Stimulated activated effector memory CD8-positive, alpha-beta T cell treated with anti-CD3 and anti-CD28 coated beads, Interleukin-12 subunit alpha, Interleukin-12 subunit beta, amount 100 ng/mL, for 72 hours (primary cell): ENCODE data around the gene TMEM232.
"Not testable (repeated sequence)": the region's sequence is repeated elsewhere in the genome, so short reads cannot be mapped to it uniquely, and the experiment has no call there.

Experiments
- ATAC-seq: fragments of 150-1000 bp; cut with Tn5 transposase; 2 replicates; pipeline ENCODE4 v1.10.0; 2021
- DNase-seq, 2 donors: peaks; one replicate each; pipeline ENCODE4 v3.0.0; 2021 to 2022; ENCODE audit warnings: low spot score in 2 of 2
- H3K27ac Mint-ChIP-seq: one replicate; pipeline ENCODE4 v1.8.0; 2022; ENCODE audit warnings: mild to moderate bottlenecking, mixed read lengths
- H3K36me3 Mint-ChIP-seq: one replicate; pipeline ENCODE4 v1.8.0; 2022; ENCODE audit warnings: mild to moderate bottlenecking, mixed read lengths
- H3K4me1 Mint-ChIP-seq: one replicate; pipeline ENCODE4 v1.8.0; 2022; ENCODE audit warnings: mixed read lengths
- H3K4me3 Mint-ChIP-seq: one replicate; pipeline ENCODE4 v1.8.0; 2022; ENCODE audit warnings: mild to moderate bottlenecking, mixed read lengths
- H3K9me3 Mint-ChIP-seq: one replicate; pipeline ENCODE4 v1.8.0; 2022; ENCODE audit warnings: mixed read lengths

TMEM232 gene

GRCh38 chr5:110536120-110537115 lies 190.1 kb downstream of the TMEM232 start:
- H3K4me1 Mint-ChIP-seq: no peaks in the 10 kb centered on the region
- H3K27ac Mint-ChIP-seq: no peak overlapping the region
- H3K4me3 Mint-ChIP-seq: no peak overlapping the region
- no peaks in the 10 kb centered on the region for H3K9me3 Mint-ChIP-seq
- ATAC-seq (no peak), DNase-seq (no peak)
- H3K36me3 Mint-ChIP-seq: no peaks in the 10 kb centered on the region

- not testable (repeated sequence) for H3K9me3 Mint-ChIP-seq, ATAC-seq, DNase-seq, H3K4me3 Mint-ChIP-seq, H3K27ac Mint-ChIP-seq, H3K4me1 Mint-ChIP-seq, H3K36me3 Mint-ChIP-seq
Measured at GRCh38 chr5:110535146-110535545, 191.3 kb downstream of the TMEM232 start.

- no peak for ATAC-seq
Measured at GRCh38 chr5:110525762-110526161, 200.7 kb downstream of the TMEM232 start.

GRCh38 chr5:110517396-110517795 lies 209.1 kb downstream of the TMEM232 start:
- Mint-ChIP-seq H3K4me3 (no peak overlapping the region), H3K9me3 (peaks cover 3% of the 10 kb centered on the region), H3K4me1 (no peaks in the 10 kb centered on the region), H3K36me3 (no peaks in the 10 kb centered on the region), H3K27ac (no peak overlapping the region)
- ATAC-seq: peak; percentile 26
- no peak for DNase-seq

More at GRCh38 chr5:110525762-110526161, 200.7 kb downstream of the TMEM232 start:
- Mint-ChIP-seq H3K4me3 (no peak overlapping the region), H3K9me3 (no peaks in the 10 kb centered on the region), H3K27ac (no peak overlapping the region), H3K36me3 (no peaks in the 10 kb centered on the region), H3K4me1 (no peaks in the 10 kb centered on the region)
- no peak for DNase-seq

- Mint-ChIP-seq H3K36me3 (no peaks in the 10 kb centered on the region), H3K4me1 (no peaks in the 10 kb centered on the region)
- DNase-seq: no peak
Measured at GRCh38 chr5:110514030-110514429, 212.4 kb downstream of the TMEM232 start.

GRCh38 chr5:110512266-110512665 lies 214.2 kb downstream of the TMEM232 start:
- no peak overlapping the region for H3K27ac Mint-ChIP-seq
- no peaks in the 10 kb centered on the region for H3K36me3 Mint-ChIP-seq
- H3K9me3 Mint-ChIP-seq: no peaks in the 10 kb centered on the region
- DNase-seq: no peak
- H3K4me3 Mint-ChIP-seq: no peak overlapping the region
- no peaks in the 10 kb centered on the region for H3K4me1 Mint-ChIP-seq
- ATAC-seq: no peak

More at GRCh38 chr5:110514030-110514429, 212.4 kb downstream of the TMEM232 start:
- no peak for ATAC-seq
- no peak overlapping the region for H3K4me3 Mint-ChIP-seq
- H3K27ac Mint-ChIP-seq: no peak overlapping the region
- peaks cover 3% of the 10 kb centered on the region for H3K9me3 Mint-ChIP-seq

- DNase-seq (no peak), ATAC-seq (no peak)
- no peaks in the 10 kb centered on the region for H3K36me3 Mint-ChIP-seq
- H3K4me3 Mint-ChIP-seq: no peak overlapping the region
- H3K9me3 Mint-ChIP-seq: no peaks in the 10 kb centered on the region
- no peaks in the 10 kb centered on the region for H3K4me1 Mint-ChIP-seq
- H3K27ac Mint-ChIP-seq: no peak overlapping the region
Measured at GRCh38 chr5:110510146-110510545, 216.3 kb downstream of the TMEM232 start.

GRCh38 chr5:110507972-110508371 lies 218.5 kb downstream of the TMEM232 start:
- no peaks in the 10 kb centered on the region for H3K4me1 Mint-ChIP-seq
- no peaks in the 10 kb centered on the region for H3K36me3 Mint-ChIP-seq
- ATAC-seq (no peak), DNase-seq (no peak)
- no peak overlapping the region for H3K27ac Mint-ChIP-seq
- H3K4me3 Mint-ChIP-seq: no peak overlapping the region
- H3K9me3 Mint-ChIP-seq: no peaks in the 10 kb centered on the region

GRCh38 chr5:110506378-110506777 lies 220.1 kb downstream of the TMEM232 start:
- H3K4me3 Mint-ChIP-seq: no peak overlapping the region
- H3K9me3 Mint-ChIP-seq: no peaks in the 10 kb centered on the region
- H3K36me3 Mint-ChIP-seq: no peaks in the 10 kb centered on the region
- H3K27ac Mint-ChIP-seq: no peak overlapping the region
- no peak for ATAC-seq
- no peaks in the 10 kb centered on the region for H3K4me1 Mint-ChIP-seq
- DNase-seq: no peak

- H3K27ac Mint-ChIP-seq: no peak overlapping the region
- no peak for ATAC-seq
- DNase-seq: no peak
- no peaks in the 10 kb centered on the region for H3K36me3 Mint-ChIP-seq
- H3K9me3 Mint-ChIP-seq: no peaks in the 10 kb centered on the region
- H3K4me1 Mint-ChIP-seq: no peaks in the 10 kb centered on the region
- H3K4me3 Mint-ChIP-seq: no peak overlapping the region
Measured at GRCh38 chr5:110496276-110496675, 230.2 kb downstream of the TMEM232 start.

GRCh38 chr5:110492446-110492845 lies 234.0 kb downstream of the TMEM232 start:
- no peaks in the 10 kb centered on the region for H3K4me1 Mint-ChIP-seq
- H3K4me3 Mint-ChIP-seq: no peak overlapping the region
- H3K27ac Mint-ChIP-seq: no peak overlapping the region
- no peak for ATAC-seq
- no peak for DNase-seq
- H3K36me3 Mint-ChIP-seq: no peaks in the 10 kb centered on the region
- no peaks in the 10 kb centered on the region for H3K9me3 Mint-ChIP-seq

GRCh38 chr5:110478895-110479294 lies 247.6 kb downstream of the TMEM232 start:
- DNase-seq: no peak
- no peak overlapping the region for H3K27ac Mint-ChIP-seq

GRCh38 chr5:110477911-110478310 lies 248.6 kb downstream of the TMEM232 start:
- Mint-ChIP-seq H3K27ac (no peak overlapping the region), H3K9me3 (peaks cover 2% of the 10 kb centered on the region), H3K4me3 (no peak overlapping the region), H3K36me3 (no peaks in the 10 kb centered on the region), H3K4me1 (no peaks in the 10 kb centered on the region)
- no peak for DNase-seq
- ATAC-seq: no peak

More at GRCh38 chr5:110478895-110479294, 247.6 kb downstream of the TMEM232 start:
- Mint-ChIP-seq H3K4me3 (no peak overlapping the region), H3K4me1 (no peaks in the 10 kb centered on the region), H3K36me3 (no peaks in the 10 kb centered on the region), H3K9me3 (peaks cover 3% of the 10 kb centered on the region)
- no peak for ATAC-seq

GRCh38 chr5:110476164-110476563 lies 250.3 kb downstream of the TMEM232 start:
- DNase-seq (no peak), ATAC-seq (no peak)
- no peak overlapping the region for H3K27ac Mint-ChIP-seq
- H3K9me3 Mint-ChIP-seq: peaks cover 6% of the 10 kb centered on the region
- no peak overlapping the region for H3K4me3 Mint-ChIP-seq
- peaks cover 5% of the 10 kb centered on the region for H3K36me3 Mint-ChIP-seq
- H3K4me1 Mint-ChIP-seq: no peaks in the 10 kb centered on the region

GRCh38 chr5:110475529-110475928 lies 250.9 kb downstream of the TMEM232 start:
- no peak for DNase-seq
- Mint-ChIP-seq H3K4me1 (no peaks in the 10 kb centered on the region), H3K9me3 (peaks cover 13% of the 10 kb centered on the region), H3K4me3 (no peak overlapping the region), H3K36me3 (peaks cover 5% of the 10 kb centered on the region), H3K27ac (no peak overlapping the region)
- ATAC-seq: no peak

- no peaks in the 10 kb centered on the region for H3K4me1 Mint-ChIP-seq
- peak; percentile 16 for ATAC-seq
- DNase-seq: no peak
Measured at GRCh38 chr5:110469486-110469885, 257.0 kb downstream of the TMEM232 start.

More at GRCh38 chr5:110469486-110469885, 257.0 kb downstream of the TMEM232 start:
- Mint-ChIP-seq H3K4me3 (no peak overlapping the region), H3K27ac (no peak overlapping the region), H3K9me3 (peaks cover 15% of the 10 kb centered on the region), H3K36me3 (peaks cover 5% of the 10 kb centered on the region)
